ENCODE data around the gene BAHCC1.

DNA sequence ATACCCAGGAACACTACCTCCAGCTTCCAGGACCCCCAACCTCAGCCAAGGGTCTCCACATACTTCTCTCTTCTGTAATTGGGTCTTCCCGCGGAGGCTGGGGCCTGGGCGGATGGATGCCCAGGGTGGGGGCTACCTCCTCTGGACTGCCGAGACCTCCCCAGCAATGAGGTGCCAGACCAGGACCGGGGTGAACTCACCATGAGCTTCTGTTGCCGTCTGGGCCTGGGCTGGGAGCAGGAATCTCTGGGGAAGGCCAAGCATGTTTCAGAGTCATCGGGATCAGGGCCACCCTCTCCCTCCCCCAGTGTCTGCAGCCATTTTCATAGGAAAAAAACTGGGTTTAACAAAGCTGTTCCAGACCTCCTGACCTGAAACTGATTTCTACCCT, 10.3 kb upstream of the BAHCC1 start:
- TF ChIP-seq, protein P1, sequence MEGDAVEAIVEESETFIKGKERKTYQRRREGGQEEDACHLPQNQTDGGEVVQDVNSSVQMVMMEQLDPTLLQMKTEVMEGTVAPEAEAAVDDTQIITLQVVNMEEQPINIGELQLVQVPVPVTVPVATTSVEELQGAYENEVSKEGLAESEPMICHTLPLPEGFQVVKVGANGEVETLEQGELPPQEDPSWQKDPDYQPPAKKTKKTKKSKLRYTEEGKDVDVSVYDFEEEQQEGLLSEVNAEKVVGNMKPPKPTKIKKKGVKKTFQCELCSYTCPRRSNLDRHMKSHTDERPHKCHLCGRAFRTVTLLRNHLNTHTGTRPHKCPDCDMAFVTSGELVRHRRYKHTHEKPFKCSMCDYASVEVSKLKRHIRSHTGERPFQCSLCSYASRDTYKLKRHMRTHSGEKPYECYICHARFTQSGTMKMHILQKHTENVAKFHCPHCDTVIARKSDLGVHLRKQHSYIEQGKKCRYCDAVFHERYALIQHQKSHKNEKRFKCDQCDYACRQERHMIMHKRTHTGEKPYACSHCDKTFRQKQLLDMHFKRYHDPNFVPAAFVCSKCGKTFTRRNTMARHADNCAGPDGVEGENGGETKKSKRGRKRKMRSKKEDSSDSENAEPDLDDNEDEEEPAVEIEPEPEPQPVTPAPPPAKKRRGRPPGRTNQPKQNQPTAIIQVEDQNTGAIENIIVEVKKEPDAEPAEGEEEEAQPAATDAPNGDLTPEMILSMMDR (IDR thresholded peaks at IDR 0.05; ENCODE audit: low read depth, low read length) = no peak
- TF ChIP-seq EZH2phosphoT487 (IDR thresholded peaks at IDR 0.05; ENCODE audit: low read depth) = no peak

Measured in OCI-LY3 (cell line).